EL (cell line): ENCODE measurements around the gene FBXL5.
"Not testable (repeated sequence)": the region's sequence is repeated elsewhere in the genome, so short reads cannot be mapped to it uniquely, and the experiment has no call there.

Experiments used
- DNase-seq: peaks from one replicate; pipeline ENCODE4 v3.0.0-alpha.2; 2016

FBXL5 gene

GRCh38 chr4:15638418-15638817 is 16.7 kb downstream of the FBXL5 start:
- DNase-seq = no peak

- DNase-seq = no peak
Measured at GRCh38 chr4:15636818-15637217, 18.3 kb downstream of the FBXL5 start.

- not testable (repeated sequence) for DNase-seq
Measured at GRCh38 chr4:15617407-15617806, 37.8 kb downstream of the FBXL5 start.

- DNase-seq = not testable (repeated sequence)
Measured at GRCh38 chr4:15614891-15615290, 40.3 kb downstream of the FBXL5 start.

GRCh38 chr4:15612136-15612535 is 43.0 kb downstream of the FBXL5 start:
- DNase-seq = no peak

GRCh38 chr4:15610855-15611254 is 44.3 kb downstream of the FBXL5 start:
- no peak for DNase-seq

GRCh38 chr4:15605537-15605936 is 49.6 kb downstream of the FBXL5 start:
- DNase-seq = no peak

GRCh38 chr4:15601862-15602261 is 53.3 kb downstream of the FBXL5 start:
- no peak for DNase-seq

GRCh38 chr4:15600176-15600575 is 55.0 kb downstream of the FBXL5 start:
- DNase-seq = no peak

- peak; percentile 29 for DNase-seq
Measured at GRCh38 chr4:15598644-15599043, 56.5 kb downstream of the FBXL5 start.

GRCh38 chr4:15592799-15593198 is 62.4 kb downstream of the FBXL5 start:
- no peak for DNase-seq

- DNase-seq = no peak
Measured at GRCh38 chr4:15587649-15588048, 67.5 kb downstream of the FBXL5 start.

GRCh38 chr4:15586066-15586465 is 69.1 kb downstream of the FBXL5 start:
- no peak for DNase-seq

- no peak for DNase-seq
Measured at GRCh38 chr4:15585331-15585730, 69.8 kb downstream of the FBXL5 start.

GRCh38 chr4:15584785-15585184 is 70.4 kb downstream of the FBXL5 start:
- no peak for DNase-seq

GRCh38 chr4:15577508-15577907 is 77.6 kb downstream of the FBXL5 start:
- DNase-seq = peak; percentile 24

GRCh38 chr4:15575966-15576365 is 79.2 kb downstream of the FBXL5 start:
- no peak for DNase-seq

- no peak for DNase-seq
Measured at GRCh38 chr4:15569746-15570145, 85.4 kb downstream of the FBXL5 start.

GRCh38 chr4:15568821-15569220 is 86.3 kb downstream of the FBXL5 start:
- DNase-seq = no peak

- DNase-seq = no peak
Measured at GRCh38 chr4:15563871-15564270, 91.3 kb downstream of the FBXL5 start.

- no peak for DNase-seq
Measured at GRCh38 chr4:15562623-15563022, 92.5 kb downstream of the FBXL5 start.

- no peak for DNase-seq
Measured at GRCh38 chr4:15562114-15562513, 93.0 kb downstream of the FBXL5 start.

- DNase-seq = no peak
Measured at GRCh38 chr4:15558561-15558960, 96.6 kb downstream of the FBXL5 start.

- DNase-seq = no peak
Measured at GRCh38 chr4:15557786-15558550, 97.2 kb downstream of the FBXL5 start.

- DNase-seq = no peak
Measured at GRCh38 chr4:15556511-15557092, 98.6 kb downstream of the FBXL5 start.
